GM19043 (cell line): Measurements from ENCODE around the gene STARD10.

Source experiments
- ATAC-seq: cut with Tn5 transposase; IDR thresholded peaks from one replicate; pipeline ENCODE4 v1.9.1; 2021; ENCODE audit warnings: low read depth; ENCODE audit not compliant: unreplicated experiment

Gene STARD10

DNA sequence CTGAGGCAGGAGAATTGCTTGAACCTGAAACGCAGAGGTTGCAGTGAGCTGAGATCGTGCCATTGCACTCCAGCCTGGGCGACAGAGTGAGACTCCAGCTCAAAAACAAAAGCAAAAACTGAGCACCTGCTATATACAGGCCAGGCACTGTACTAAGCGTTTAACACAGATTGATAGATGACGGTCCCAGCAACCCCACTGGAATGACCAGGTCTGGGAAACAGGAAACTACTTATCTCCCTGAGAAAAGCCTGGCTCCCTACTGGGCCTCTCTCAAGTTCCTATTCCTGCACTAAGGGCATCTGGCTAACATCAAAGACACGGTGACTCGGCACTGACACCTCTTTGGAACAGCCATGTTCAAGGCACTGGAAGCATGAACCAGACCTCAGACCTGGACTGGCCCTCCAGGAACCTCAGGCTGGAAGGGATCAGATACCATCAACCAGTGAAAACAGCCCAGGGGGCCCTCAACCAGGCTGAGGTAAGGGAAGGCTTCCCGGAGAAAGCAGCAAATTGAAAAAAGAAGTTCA, 58.3 kb downstream of the STARD10 start:
- no peak for ATAC-seq

DNA sequence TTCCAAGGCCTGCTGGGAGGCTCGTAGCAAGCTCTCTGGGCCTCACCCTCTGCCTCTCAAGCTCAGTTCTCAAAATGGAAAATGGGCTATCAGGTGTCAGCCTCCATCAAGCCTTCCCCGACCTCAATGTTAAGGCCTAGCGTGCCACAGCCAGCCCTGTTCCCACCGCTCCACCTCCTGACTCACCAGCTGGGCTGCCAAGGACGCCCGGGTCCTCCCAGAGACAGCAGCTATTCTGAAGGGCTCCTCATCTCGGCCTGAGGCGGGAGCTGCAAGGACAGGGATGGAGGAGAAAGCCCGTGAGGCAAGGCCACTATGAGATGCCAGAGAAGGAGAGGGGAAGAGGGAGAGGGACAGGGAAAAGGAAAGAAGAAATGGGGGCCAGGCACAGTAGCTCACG, 61.5 kb downstream of the STARD10 start:
- no peak for ATAC-seq

DNA sequence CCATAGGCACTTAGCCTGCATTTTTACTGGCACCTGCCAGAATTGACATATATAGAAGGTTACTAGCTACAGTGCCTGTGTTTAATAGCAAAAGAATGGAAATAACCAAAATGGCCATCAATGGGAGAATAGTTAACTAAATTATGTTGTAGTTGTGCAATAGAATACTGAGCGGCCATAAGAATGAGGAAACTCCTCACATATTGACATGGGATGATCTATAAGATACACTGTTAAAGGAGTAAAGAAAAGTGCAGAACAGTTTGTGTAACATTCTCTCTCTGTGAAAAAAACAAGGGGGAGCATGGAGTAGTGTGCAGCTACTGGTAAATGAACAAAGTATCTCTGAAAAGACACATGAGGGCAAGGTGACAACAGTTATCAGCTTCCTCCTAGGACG, 63.1 kb downstream of the STARD10 start:
- ATAC-seq: no peak

DNA sequence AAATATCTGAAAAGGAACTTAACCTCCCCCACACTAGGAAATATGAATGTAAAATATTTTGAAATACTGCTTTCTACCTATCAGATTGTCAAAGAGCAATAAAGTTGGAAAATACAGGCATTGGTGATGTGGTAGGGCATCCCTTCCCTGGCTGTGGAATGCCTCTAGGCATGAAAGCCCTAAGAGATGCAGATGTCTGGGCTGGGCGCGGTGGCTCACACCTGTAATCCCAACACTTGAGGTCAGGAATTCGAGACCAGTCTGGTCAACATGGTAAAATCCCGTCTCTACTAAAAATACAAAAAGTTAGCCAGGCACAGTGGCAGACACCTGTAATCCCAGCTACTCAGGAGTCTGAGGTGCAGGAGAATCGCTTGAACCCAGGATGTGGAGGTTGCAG, 63.6 kb downstream of the STARD10 start:
- no peak for ATAC-seq

DNA sequence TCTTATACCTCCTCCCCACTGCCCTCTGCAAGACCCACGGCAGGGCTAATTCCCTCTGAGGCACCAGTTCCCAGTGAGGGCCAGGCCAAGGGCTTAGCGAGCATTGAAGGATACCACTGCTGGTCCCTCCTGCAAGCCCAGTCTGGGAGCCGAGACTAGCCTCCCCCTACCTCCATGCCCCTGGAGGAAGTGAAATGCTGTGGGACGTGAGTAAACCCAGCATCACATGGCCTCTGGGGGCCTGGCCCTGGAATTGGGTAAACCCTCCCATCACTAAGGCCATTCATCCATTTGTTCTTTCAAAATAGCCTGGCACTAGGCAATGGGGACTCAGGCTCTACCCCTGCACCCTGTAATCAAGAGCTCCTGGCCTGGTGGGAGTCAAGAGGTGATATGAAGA, 66.3 kb downstream of the STARD10 start:
- ATAC-seq: no peak

DNA sequence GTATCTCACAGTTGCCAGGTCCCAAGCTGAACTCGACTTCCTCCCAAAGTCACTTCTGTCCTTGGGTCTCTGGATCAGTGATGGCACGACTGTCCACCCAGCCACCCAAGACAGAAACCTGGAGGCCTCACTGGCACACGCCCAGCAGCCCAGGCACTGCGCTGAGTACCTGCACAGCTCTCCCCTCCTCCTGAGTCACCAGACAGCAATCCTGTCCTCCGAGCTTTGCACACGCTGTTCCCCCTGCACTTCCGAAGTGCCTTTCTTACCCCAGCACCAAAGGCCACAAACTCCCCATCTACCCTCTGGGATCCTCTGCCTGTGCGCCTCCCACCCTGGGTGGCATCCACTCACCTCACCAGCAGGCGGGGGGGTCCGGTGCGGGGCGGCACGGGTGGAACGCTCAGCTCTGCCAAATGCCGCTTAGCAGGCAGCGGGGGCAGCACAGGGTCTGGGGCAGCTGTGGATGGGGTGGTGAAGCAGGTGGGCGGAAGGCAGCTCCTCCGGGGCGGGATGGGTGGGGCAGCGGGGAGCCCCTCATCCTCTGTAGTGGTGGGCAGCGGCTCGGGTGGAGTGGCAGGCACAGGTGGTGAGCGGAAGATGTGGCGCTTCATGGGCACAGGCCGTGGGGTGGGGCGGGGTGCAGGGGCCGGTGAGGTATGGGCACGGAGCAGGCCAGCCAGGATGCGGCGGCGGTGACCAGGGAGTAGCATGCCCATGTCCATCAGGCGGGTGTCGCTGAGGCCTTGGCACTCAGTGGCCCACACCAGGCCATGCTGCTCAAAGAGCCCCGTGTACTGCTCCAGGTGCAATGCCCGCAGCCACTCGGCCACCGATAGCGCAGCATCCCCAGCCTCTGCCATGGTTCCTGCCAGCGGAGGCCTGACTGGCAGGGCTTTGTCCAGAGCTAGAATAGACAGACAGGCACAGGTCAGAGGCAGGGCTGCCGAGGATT, 67.3 kb downstream of the STARD10 start:
- no peak for ATAC-seq

DNA sequence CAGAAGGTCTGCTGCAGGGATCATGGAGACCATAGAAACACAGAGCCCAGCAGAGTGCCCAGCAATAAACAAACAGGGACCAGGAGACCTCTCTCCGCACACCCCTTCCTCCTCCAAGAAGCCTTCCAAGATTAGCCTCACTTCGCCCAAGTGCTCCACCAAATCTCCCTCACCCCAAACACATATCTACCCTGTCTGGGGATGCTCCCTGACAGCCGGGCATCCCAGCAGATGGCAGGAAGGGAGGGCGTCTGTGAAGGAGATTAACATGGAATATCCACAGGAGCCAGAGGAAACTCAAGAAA, 68.2 kb downstream of the STARD10 start:
- ATAC-seq: no peak

DNA sequence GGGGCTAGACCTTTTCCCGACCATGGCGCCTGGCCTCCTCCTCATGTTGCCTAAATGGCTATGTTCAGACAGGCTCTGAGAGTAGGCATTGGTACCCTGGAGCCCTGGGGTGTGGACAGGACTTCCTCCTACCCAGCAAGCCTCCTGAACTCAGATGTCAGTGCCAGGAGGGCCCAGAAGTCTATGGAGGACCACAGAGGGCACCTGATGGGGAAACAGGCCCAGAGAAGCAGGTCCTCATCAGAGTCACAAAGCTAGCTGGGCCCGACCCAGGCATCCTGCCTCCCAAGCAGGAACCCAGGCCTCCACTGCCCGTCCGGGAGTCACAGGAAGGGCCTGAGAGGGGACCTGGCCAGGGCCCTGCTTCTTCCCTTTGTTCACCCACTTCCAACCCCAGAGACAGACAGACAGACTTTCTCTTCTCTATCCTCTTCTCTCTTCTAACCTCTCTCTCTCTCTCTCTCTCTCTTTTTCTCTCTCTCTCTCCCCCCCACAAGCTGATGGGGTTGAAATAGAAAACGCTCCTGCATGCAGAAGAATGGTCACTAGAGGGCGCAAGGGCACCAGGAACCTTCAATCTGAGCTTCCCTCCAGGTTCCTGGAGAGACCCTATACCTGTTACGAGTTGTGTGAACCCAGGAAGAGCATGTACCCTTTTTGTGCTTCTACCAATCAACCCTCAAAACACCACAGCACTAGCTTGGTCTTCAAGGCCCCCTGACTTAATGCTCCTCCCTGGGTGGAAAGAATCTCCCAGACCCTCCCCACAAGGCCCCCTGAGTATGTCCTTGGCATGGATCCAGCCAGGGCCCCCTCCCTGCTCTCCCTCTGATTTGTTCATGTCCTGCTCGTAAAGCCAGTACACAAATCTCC, 68.8 kb downstream of the STARD10 start:
- ATAC-seq: no peak

DNA sequence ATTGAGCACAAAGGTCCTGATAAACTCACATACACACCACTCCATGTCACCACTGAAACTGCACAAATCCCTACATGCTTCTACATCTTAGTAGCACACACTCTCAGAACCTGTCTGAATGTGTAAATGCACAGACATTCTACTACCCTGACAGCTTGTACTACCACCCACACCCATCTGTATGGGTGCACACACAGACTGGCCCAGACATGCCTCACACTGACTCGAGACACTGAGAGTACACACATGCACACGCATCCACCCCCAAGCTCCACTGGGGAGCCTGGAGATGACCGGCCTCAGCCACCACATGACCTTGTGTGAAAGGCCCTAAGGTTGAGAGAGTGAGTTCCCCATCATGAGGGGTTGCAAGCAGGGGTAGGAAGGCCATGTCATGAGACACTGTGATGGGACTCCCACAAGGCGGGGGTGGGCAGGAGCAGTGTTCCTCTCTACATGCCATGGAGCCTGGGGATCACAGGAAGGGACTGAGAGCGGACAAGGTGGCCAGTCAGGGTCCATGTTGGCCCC, 69.8 kb downstream of the STARD10 start:
- ATAC-seq: no peak

DNA sequence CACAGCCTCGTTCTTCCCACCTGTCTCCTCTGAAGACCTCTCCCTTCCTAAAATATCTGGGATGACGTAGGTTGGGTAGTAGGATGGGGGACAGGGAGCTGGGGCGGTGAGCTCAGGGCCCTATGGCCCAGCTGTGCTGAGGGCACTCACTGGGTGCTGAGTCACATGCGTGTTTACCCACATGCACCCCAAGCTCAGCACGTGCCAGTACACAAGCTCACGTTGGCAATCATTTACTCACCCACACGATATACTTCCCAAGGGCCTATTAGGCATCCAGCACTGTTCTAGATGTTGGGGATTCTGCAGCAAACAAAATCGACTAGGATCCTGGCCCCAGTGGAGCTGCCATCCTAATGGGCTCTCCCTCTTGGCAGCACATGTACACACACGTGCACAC, 70.3 kb downstream of the STARD10 start:
- no peak for ATAC-seq

DNA sequence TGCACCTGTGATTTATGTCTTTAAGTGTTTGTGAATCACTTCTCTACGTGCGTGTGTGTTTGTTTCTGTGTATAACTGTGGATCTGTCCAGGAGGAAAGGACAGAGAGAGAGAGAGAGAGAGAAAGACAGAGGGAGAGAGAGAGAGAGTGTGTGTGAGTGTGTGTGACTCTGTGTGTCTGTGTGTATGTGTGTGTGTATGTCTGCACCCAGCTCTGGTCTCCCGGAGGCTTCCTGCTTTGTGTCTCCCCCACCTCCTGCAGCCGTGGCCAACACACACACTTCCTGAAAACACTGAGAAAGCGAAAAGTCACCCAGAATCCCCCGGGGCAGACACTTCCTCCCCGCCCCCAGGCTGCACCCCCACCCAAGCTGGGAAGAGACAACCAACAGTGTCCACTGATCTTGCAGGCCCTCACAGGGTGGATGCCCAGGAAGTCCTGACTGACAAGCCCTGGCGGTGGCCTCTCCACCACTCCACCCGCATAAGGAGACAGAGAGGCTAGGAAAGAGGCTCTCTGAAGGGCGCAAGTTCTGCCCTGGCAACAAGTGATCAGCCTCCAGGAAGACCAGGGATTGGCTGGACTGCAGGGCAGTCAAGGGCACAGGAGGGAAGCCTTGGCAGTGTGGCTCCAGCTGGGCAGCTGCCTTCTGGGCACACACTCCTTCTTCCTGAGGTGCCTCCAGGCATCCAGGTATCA, 71.6 kb downstream of the STARD10 start:
- peak; percentile 81 for ATAC-seq

DNA sequence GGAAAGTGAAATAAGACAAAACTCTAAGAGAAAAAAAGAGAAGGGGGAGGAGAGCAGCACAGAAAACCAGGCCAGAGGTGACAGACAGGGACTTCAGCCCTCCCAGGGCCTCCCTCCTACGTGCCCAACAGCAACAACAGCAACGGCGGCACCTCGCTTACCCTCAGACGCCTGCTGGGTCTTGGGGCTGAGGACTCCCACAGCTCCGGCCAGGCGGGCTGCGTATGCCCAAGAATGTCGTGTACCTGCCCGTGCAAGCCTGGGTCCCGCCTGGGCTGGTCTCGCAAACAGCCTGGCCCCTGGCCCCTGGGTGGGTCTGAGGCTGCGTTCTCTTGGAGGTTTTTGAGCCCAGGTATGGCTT, 72.2 kb downstream of the STARD10 start:
- ATAC-seq: no peak

DNA sequence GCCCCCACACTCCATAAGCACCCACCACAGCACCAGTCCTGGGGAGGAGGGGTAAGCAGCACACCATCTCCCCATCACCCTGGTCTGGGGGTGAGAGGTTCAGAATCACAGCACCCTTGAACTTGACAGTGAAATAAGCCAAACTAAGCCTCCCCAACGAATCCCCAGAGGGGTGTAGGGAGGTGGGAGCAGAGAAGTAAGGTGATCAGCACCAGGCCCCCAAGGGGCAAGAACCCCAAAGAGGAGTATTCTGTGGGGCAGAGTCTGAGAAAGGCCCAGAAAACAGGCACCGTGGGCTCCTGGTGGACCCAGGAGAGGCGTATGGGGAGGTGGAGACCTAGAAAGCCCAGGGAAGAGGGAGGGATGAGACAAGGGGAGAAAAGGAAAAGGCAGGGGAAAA, 72.6 kb downstream of the STARD10 start:
- no peak for ATAC-seq

DNA sequence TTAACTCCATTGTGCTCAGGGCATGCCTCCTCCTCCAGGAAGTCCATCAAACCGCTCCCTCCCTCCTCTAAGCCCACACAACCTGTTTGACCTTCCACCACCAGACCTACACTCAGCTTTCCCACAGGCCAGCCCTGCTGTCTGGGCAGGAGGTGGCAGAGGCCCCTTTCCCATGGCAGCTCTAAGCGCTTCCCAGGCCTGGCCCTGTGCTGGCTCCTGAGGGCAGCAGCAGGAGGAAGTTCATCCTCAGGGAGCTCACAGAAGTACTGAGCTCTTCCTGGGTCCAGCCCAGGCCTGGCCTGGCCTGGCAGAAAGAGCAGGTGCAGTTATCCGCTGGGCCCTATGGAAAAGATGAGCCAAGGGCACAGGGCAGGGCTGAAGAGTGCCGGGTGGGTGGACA, 73.1 kb downstream of the STARD10 start:
- no peak for ATAC-seq

DNA sequence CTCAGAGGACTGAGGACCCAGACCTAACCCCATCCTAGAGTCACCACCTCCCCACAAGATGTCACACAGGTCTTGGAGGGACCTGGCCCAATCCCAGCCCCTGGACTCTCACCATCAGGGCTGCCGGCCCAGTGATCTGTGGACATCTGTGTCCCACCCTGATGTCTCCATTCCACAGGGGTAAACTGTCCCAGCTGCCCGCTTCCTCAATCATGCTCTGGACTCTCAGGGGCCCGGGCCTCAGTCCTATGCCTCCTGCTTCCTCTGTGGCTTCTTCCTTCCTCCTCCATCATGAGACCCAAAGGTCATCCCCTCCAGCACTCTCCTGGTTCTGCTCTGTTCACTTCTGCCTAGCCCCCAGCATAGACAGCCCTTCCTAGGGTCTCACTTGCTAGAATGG, 73.8 kb downstream of the STARD10 start:
- ATAC-seq: no peak

DNA sequence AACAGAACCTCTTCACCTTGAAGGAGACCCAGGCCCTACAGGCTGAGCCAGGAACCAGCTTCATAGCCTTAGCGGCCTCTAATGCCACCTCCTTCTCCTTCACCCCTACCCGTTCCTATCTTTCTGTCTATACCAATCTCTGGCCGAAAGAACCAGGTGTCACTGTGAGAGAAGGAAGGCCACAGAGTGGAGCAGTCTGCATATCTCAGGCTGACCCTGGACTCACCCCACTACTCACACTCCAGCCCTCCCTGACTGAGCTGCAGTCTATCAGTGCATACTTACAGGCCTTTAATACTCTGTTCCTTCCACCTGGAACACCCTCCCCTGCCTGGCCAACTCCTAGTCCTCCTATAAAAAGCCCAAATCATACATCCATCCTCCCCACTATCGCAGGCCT, 74.3 kb downstream of the STARD10 start:
- ATAC-seq: no peak

DNA sequence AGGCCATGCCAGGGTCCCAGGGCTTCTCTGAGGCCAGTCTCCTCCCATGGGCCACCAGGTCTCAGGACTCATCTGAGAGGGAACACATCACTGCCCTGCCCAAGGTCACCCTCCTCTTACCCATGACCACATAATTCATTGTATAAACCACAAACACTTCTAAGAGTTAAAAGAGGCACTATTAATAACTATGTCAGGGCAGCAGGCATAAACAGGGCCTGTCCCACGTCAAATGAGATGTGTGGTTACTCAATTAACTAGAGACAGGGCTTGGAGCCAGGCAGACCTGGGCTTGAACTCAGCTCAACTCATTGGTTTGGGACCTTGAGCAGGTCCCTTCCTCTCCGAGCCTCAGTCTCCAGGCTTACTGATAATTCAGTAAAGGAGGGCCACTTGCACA, 74.7 kb downstream of the STARD10 start:
- ATAC-seq: no peak

DNA sequence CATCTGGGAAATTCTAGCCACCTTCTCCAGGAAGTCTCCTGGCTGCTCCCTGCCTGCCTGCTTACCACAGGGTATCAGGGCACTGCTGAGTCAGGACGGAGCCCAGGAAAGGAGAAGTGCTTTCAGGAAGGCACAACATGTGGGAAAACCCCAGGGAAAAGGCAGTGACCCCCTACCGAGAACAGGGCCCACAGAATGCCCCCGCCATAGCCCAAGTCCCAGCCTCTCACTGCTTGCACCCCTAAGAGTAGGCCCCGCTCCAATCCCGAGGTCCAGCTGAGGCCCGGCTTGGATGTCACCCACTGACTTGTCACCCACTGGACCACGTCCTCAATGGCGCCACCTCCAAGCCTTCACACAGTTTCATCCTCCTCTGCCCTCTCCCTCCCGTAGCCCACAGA, 75.7 kb downstream of the STARD10 start:
- ATAC-seq: no peak

DNA sequence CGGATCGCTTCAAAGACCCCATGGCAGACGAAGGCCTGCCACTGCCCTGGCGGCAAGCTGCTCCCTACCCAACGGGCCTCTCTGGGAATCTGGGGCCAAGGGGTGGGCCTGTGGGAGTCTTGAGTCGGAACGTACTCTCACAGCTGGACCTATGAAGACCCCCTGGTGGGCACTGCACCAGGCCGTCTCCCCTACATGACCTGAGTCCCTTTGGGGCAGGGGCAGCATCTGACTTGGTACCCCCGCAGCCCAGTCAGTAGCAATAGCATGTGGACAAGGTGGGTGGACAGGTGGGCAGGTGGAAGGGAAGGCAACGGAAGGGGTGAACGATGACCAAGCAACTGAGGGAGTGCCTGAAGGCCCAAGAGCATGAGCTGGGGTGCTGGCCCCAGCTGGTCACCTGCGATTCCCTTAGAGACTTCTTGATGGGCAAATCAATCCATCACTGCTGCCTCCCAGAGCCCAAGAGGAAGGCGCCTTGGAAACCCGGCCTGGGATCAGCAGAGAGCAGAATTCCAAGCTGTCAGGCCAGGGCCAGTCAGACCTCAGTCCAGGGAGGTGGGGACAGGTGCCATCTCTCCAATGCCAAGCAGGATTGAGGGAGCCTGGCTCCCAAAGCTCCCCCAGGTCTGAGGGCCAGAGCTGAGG, 76.9 kb downstream of the STARD10 start:
- ATAC-seq: no peak

DNA sequence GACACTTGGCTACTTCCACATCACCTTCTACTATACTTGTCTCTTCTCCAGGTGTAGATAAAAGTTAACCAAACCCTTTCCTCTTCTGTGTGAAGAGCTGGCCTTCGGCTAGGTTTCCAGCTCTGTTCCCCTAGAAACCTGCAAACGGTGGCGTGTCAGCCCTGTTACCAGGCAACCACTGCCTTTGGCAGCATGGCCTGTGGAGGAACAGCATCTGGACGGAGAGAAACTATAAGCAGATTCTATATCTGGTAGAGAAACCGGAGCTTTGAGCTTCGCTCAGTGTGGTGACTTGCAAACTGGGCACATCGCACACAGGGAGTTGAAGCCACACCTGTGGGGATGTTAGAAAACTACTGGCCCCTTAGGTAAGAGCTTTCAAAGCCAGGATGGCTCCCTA, 77.6 kb downstream of the STARD10 start:
- ATAC-seq: no peak
